ENCODE measurements around the gene ADAMTS5. TPM values are rescaled to one million over a fixed set of nuclear protein-coding genes. Genes with fewer than 3 reads are reported as not detected.

The ADAMTS5 gene
- polyA plus RNA-seq, 1 donor (not counting 4 experiments of a cell fraction or from before 2014, with no cell fraction given), result 0.01 TPM

- no peak overlapping the region for H3K9ac ChIP-seq (ENCODE audit: control insufficient read depth, extremely low read depth, insufficient read depth, low read length)
- H3K9me3 ChIP-seq (ENCODE audit: control insufficient read depth, low read depth, low read length), result no peaks in the 10 kb centered on the region
- no peak overlapping the region for H2AFZ ChIP-seq (ENCODE audit: control insufficient read depth, low read length)
- no peaks in the 10 kb centered on the region for H3K27me3 ChIP-seq (ENCODE audit: control insufficient read depth, extremely low read depth, insufficient read depth, low read length)
- H3K4me1 ChIP-seq (ENCODE audit: control insufficient read depth, extremely low read depth, insufficient read depth, low read length), result no peaks in the 10 kb centered on the region
- H3K36me3 ChIP-seq (ENCODE audit: control insufficient read depth in 2 of 2, extremely low read depth in 1 of 2, insufficient read depth in 2 of 2, low read length in 2 of 2), result no peaks in the 10 kb centered on the region
- dilution Hi-C loops (cut with MboI; ENCODE audit: extremely low pct_ligation_motif_present, low sequenced_read_pairs), result no loop called here
- TF ChIP-seq, protein P1, sequence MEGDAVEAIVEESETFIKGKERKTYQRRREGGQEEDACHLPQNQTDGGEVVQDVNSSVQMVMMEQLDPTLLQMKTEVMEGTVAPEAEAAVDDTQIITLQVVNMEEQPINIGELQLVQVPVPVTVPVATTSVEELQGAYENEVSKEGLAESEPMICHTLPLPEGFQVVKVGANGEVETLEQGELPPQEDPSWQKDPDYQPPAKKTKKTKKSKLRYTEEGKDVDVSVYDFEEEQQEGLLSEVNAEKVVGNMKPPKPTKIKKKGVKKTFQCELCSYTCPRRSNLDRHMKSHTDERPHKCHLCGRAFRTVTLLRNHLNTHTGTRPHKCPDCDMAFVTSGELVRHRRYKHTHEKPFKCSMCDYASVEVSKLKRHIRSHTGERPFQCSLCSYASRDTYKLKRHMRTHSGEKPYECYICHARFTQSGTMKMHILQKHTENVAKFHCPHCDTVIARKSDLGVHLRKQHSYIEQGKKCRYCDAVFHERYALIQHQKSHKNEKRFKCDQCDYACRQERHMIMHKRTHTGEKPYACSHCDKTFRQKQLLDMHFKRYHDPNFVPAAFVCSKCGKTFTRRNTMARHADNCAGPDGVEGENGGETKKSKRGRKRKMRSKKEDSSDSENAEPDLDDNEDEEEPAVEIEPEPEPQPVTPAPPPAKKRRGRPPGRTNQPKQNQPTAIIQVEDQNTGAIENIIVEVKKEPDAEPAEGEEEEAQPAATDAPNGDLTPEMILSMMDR (optimal IDR thresholded peaks at IDR 0.05 in 1 of 3, IDR thresholded peaks at IDR 0.05 in 1 of 3, conservative IDR thresholded peaks at IDR 0.05 in 1 of 3; ENCODE audit: extremely low read depth in 1 of 3, insufficient read depth in 2 of 3, low read length in 3 of 3), result no peak
- no peak for TF ChIP-seq EZH2 (IDR thresholded peaks at IDR 0.05; ENCODE audit: low read length)
- FAIRE-seq (no peak), DNase-seq (ENCODE audit: low read depth, low spot score) (no peak)
- no peak overlapping the region for H3K4me3 ChIP-seq (ENCODE audit: control insufficient read depth in 2 of 3, extremely low read depth in 1 of 3, insufficient read depth in 2 of 3, low read depth in 1 of 3, low read length in 3 of 3)
- H3K9me1 ChIP-seq (ENCODE audit: control insufficient read depth, extremely low read depth, insufficient read depth, low read length), result no peaks in the 10 kb centered on the region
- H3K4me2 ChIP-seq (ENCODE audit: control insufficient read depth, extremely low read depth, insufficient read depth, low read depth, low read length), result no peak overlapping the region
- no peak overlapping the region for H3K27ac ChIP-seq (ENCODE audit: control insufficient read depth, insufficient read depth, low read length)
- H3K79me2 ChIP-seq (ENCODE audit: control insufficient read depth, insufficient read depth, low read length), result no peaks in the 10 kb centered on the region
- no peaks in the 10 kb centered on the region for H4K20me1 ChIP-seq (ENCODE audit: control insufficient read depth, extremely low read depth, insufficient read depth, low read length)
These were observed 50.1 kb downstream of the ADAMTS5 start for GRCh38 chr21:26916799-26917198.

DNA sequence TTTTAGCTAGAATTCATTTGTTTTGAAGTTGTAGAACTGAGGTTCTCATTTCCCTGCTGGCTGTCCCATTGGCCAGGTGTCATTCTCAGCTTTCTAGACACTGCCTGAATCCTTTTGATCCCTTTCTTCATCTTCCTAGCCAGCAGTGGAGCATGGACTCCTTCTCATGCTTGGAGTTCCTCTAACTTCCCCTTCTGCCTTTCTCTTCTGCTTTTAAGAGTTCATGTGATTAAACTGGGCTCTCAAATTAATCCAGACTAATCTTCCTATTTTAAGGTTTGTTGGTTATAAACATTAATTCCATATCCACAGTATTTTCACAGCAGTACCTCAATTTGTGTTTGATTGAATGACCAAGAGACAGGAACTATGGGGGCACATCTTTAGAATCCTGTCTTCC lies 52.3 kb downstream of the ADAMTS5 start:
- H3K27ac ChIP-seq (ENCODE audit: control insufficient read depth, insufficient read depth, low read length), result no peak overlapping the region
- TF ChIP-seq EZH2 (IDR thresholded peaks at IDR 0.05; ENCODE audit: low read length), result no peak
- TF ChIP-seq, protein P1 (optimal IDR thresholded peaks at IDR 0.05 in 1 of 3, IDR thresholded peaks at IDR 0.05 in 1 of 3, conservative IDR thresholded peaks at IDR 0.05 in 1 of 3; ENCODE audit: extremely low read depth in 1 of 3, insufficient read depth in 2 of 3, low read length in 3 of 3), result no peak
- H3K36me3 ChIP-seq (ENCODE audit: control insufficient read depth in 2 of 2, extremely low read depth in 1 of 2, insufficient read depth in 2 of 2, low read length in 2 of 2), result no peaks in the 10 kb centered on the region
- no peaks in the 10 kb centered on the region for H3K9me3 ChIP-seq (ENCODE audit: control insufficient read depth, low read depth, low read length)
- H2AFZ ChIP-seq (ENCODE audit: control insufficient read depth, low read length), result no peak overlapping the region
- H4K20me1 ChIP-seq (ENCODE audit: control insufficient read depth, extremely low read depth, insufficient read depth, low read length), result no peaks in the 10 kb centered on the region
- no peaks in the 10 kb centered on the region for H3K9me1 ChIP-seq (ENCODE audit: control insufficient read depth, extremely low read depth, insufficient read depth, low read length)
- H3K4me1 ChIP-seq (ENCODE audit: control insufficient read depth, extremely low read depth, insufficient read depth, low read length), result no peaks in the 10 kb centered on the region
- H3K27me3 ChIP-seq (ENCODE audit: control insufficient read depth, extremely low read depth, insufficient read depth, low read length), result no peaks in the 10 kb centered on the region
- FAIRE-seq (no peak), DNase-seq (ENCODE audit: low read depth, low spot score) (no peak)
- H3K9ac ChIP-seq (ENCODE audit: control insufficient read depth, extremely low read depth, insufficient read depth, low read length), result no peak overlapping the region
- no peaks in the 10 kb centered on the region for H3K79me2 ChIP-seq (ENCODE audit: control insufficient read depth, insufficient read depth, low read length)
- H3K4me3 ChIP-seq (ENCODE audit: control insufficient read depth in 2 of 3, extremely low read depth in 1 of 3, insufficient read depth in 2 of 3, low read depth in 1 of 3, low read length in 3 of 3), result no peak overlapping the region
- dilution Hi-C loops (cut with MboI; ENCODE audit: extremely low pct_ligation_motif_present, low sequenced_read_pairs), result no loop called here
- H3K4me2 ChIP-seq (ENCODE audit: control insufficient read depth, extremely low read depth, insufficient read depth, low read depth, low read length), result no peak overlapping the region

Data from keratinocyte (primary cell).